H1 (cell line): Measurements from ENCODE around the gene ELAPOR1. TPM values are rescaled to one million over a fixed set of nuclear protein-coding genes. Genes with fewer than 3 reads are reported as not detected.

ENCODE experiments used
- CBX8 ChIP-seq: fragments of 300-800, 300-1000 bp; sonication (generic); IDR thresholded peaks from 2 replicates; pipeline ENCODE4 v1.7.1; 2016; ENCODE audit warnings: low read depth, low read length, borderline replicate concordance
- MAFK ChIP-seq: IDR thresholded peaks from 2 replicates; pipeline ENCODE4 v1.6.1; 2012; ENCODE audit warnings: low read depth, mild to moderate bottlenecking, improper control_type of control experiment, low read length
- PHF8 ChIP-seq: fragments of 200-600 bp; sonication (generic); conservative IDR thresholded peaks from 2 replicates; pipeline ENCODE4 v1.7.1; 2012; ENCODE audit warnings: low read depth, mild to moderate bottlenecking, inconsistent platforms, low read length, moderate library complexity
- RAD21 ChIP-seq, 2 experiments: IDR thresholded peaks in 1 of 2; conservative IDR thresholded peaks in 1 of 2; 2 replicates each; pipeline ENCODE4 v1.6.1; 2011; ENCODE audit warnings: low read depth in 2 of 2, low read length in 2 of 2, improper control_type of control experiment in 1 of 2, inconsistent platforms in 1 of 2, mild to moderate bottlenecking in 1 of 2, moderate library complexity in 1 of 2
- SAP30 ChIP-seq: fragments of 300-600 bp; sonication (generic); IDR thresholded peaks from 2 replicates; pipeline ENCODE4 v1.7.1; 2012; ENCODE audit warnings: low read length, moderate library complexity, mild to moderate bottlenecking, inconsistent platforms; ENCODE audit not compliant: insufficient read depth, insufficient replicate concordance
- polyA plus RNA-seq, 7 experiments: library from polyadenylated mRNA; depleted of rRNA in 3 of 7; stranded (reverse) in 5 of 7; unstranded in 2 of 7; fragments of >200 nt in 5 of 7; fragments of 200-250 nt in 2 of 7; gene quantifications; 1 replicate in 5 of 7; 2 replicates in 1 of 7; 4 replicates in 1 of 7; pipeline versions ENCODE4 v1.2.1 to v1.2.3, GENCODE V29; 2011 to 2013; ENCODE audit warnings: missing spikeins in 2 of 7, mixed read lengths in 2 of 7
- total RNA-seq: library from RNA; stranded (reverse); fragmentation: NEBNext Ultra II Directional; extraction: Animal tissue kit (Norgen Biotek cat#: 25700); gene quantifications from 2 replicates; pipeline ENCODE4 v1.2.1, GENCODE V29; 2021
- TF ChIP-seq, protein P1 (sequence below), 3 experiments: IDR thresholded peaks; 1 replicate in 2 of 3; 2 replicates in 1 of 3; pipeline versions ENCODE4 v1.5.1 to v1.6.1; 2011; ENCODE audit warnings: low read length in 3 of 3, mild to moderate bottlenecking in 3 of 3, inconsistent platforms in 2 of 3, low read depth in 1 of 3, moderate library complexity in 1 of 3; ENCODE audit not compliant: insufficient read depth in 1 of 3; ENCODE audit errors: control extremely low read depth in 1 of 3

ELAPOR1 gene
- total and polyA plus RNA-seq, 2 of the 8 experiments (the other 6 are each of a cell fraction or from before 2014, with no cell fraction given): 1.2 to 2.5 TPM

DNA sequence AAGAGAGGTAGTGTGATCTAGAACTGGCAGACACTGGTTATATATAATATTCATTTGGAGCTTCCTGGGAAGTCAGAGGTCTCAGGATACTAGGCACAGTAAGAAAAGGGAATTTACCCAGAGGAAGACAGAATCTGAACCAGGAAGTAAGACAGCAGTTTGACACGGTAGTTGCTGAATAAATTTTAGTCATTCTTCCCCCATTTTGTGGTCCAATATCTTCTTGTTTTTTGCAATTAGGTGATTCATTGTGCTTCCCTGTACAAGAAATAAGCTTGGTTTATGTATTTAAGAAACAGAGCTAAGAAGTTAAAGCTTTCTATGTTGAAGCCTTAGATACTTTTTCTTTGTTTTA lies 22.1 kb upstream of the ELAPOR1 start (continued):
- no peak for TF ChIP-seq RAD21 (IDR thresholded peaks at IDR 0.05 in 1 of 2, conservative IDR thresholded peaks at IDR 0.05 in 1 of 2; ENCODE audit: low read depth in 2 of 2, low read length in 2 of 2)
- TF ChIP-seq PHF8: no peak
- TF ChIP-seq, protein P1, sequence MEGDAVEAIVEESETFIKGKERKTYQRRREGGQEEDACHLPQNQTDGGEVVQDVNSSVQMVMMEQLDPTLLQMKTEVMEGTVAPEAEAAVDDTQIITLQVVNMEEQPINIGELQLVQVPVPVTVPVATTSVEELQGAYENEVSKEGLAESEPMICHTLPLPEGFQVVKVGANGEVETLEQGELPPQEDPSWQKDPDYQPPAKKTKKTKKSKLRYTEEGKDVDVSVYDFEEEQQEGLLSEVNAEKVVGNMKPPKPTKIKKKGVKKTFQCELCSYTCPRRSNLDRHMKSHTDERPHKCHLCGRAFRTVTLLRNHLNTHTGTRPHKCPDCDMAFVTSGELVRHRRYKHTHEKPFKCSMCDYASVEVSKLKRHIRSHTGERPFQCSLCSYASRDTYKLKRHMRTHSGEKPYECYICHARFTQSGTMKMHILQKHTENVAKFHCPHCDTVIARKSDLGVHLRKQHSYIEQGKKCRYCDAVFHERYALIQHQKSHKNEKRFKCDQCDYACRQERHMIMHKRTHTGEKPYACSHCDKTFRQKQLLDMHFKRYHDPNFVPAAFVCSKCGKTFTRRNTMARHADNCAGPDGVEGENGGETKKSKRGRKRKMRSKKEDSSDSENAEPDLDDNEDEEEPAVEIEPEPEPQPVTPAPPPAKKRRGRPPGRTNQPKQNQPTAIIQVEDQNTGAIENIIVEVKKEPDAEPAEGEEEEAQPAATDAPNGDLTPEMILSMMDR (IDR thresholded peaks at IDR 0.05; ENCODE audit: control extremely low read depth in 1 of 3, insufficient read depth in 1 of 3, low read depth in 1 of 3, low read length in 3 of 3): no peak
- no peak for TF ChIP-seq MAFK
- no peak for TF ChIP-seq SAP30
- TF ChIP-seq CBX8: no peak
